HG03558 (cell line): ENCODE results near the gene SSMEM1.
"Not testable (repeated sequence)": the region's sequence is repeated elsewhere in the genome, so short reads cannot be mapped to it uniquely, and the experiment has no call there.

Experiments used
- ATAC-seq: cut with Tn5 transposase; IDR thresholded peaks from one replicate; pipeline ENCODE4 v1.9.1; 2021; ENCODE audit warnings: moderate number of reproducible peaks; ENCODE audit not compliant: unreplicated experiment; ENCODE audit errors: extremely low read depth

SSMEM1 gene

GRCh38 chr7:130210181-130210935 is 2.7 kb downstream of the SSMEM1 start:
- ATAC-seq: no peak

- ATAC-seq: no peak
Measured at GRCh38 chr7:130213828-130214227, 6.2 kb downstream of the SSMEM1 start.

GRCh38 chr7:130216025-130216424 is 8.4 kb downstream of the SSMEM1 start:
- no peak for ATAC-seq

GRCh38 chr7:130216750-130217149 is 9.1 kb downstream of the SSMEM1 start:
- ATAC-seq: no peak

- ATAC-seq: no peak
Measured at GRCh38 chr7:130218806-130219620, 11.4 kb downstream of the SSMEM1 start.

- ATAC-seq: no peak
Measured at GRCh38 chr7:130219871-130220270, 12.2 kb downstream of the SSMEM1 start.

GRCh38 chr7:130221746-130222145 is 14.1 kb downstream of the SSMEM1 start:
- no peak for ATAC-seq

- no peak for ATAC-seq
Measured at GRCh38 chr7:130223646-130224045, 16.0 kb downstream of the SSMEM1 start.

GRCh38 chr7:130224210-130224609 is 16.6 kb downstream of the SSMEM1 start:
- no peak for ATAC-seq

- ATAC-seq: not testable (repeated sequence)
Measured at GRCh38 chr7:130224923-130225322, 17.3 kb downstream of the SSMEM1 start.

GRCh38 chr7:130226333-130226732 is 18.7 kb downstream of the SSMEM1 start:
- no peak for ATAC-seq

- no peak for ATAC-seq
Measured at GRCh38 chr7:130227883-130228575, 20.4 kb downstream of the SSMEM1 start.

GRCh38 chr7:130228840-130229502 is 21.3 kb downstream of the SSMEM1 start:
- no peak for ATAC-seq

GRCh38 chr7:130229981-130230380 is 22.3 kb downstream of the SSMEM1 start:
- ATAC-seq: not testable (repeated sequence)

GRCh38 chr7:130231792-130232191 is 24.1 kb downstream of the SSMEM1 start:
- ATAC-seq: no peak

- ATAC-seq: no peak
Measured at GRCh38 chr7:130232209-130232608, 24.5 kb downstream of the SSMEM1 start.

GRCh38 chr7:130234078-130234477 is 26.4 kb downstream of the SSMEM1 start:
- no peak for ATAC-seq

- not testable (repeated sequence) for ATAC-seq
Measured at GRCh38 chr7:130236361-130236760, 28.7 kb downstream of the SSMEM1 start.

- no peak for ATAC-seq
Measured at GRCh38 chr7:130240240-130240639, 32.6 kb downstream of the SSMEM1 start.
